Gastroesophageal sphincter (tissue), 4 donors: ENCODE data around the gene NOC2L. TPM values are rescaled to one million over a fixed set of nuclear protein-coding genes. Genes with fewer than 3 reads are reported as not detected.

Experiments
- ATAC-seq: fragments of 150-250 bp; one replicate; pipeline ENCODE4 v1.9.1; 2016; ENCODE audit warnings: mild to moderate bottlenecking, moderate library complexity
- H3K27ac ChIP-seq, 4 donors: fragments of 200-600 bp; sonication (generic) in 3 of 4; 1 replicate in 3 of 4; 2 replicates in 1 of 4; pipeline ENCODE4 v1.5.1; 2016 to 2019
- H3K27me3 ChIP-seq: fragments of 200-600 bp; sonication (generic); one replicate; pipeline ENCODE4 v1.5.1; 2019
- H3K36me3 ChIP-seq, 2 donors: fragments of 200-600 bp; sonication (generic); one replicate each; pipeline ENCODE4 v1.5.1; 2019; ENCODE audit warnings: control low read depth in 1 of 2
- H3K4me1 ChIP-seq, 3 donors: fragments of 200-600 bp; sonication (generic); 1 replicate in 2 of 3; 2 replicates in 1 of 3; pipeline ENCODE4 v1.5.1; 2016 to 2019; ENCODE audit warnings: control low read depth in 2 of 3
- H3K4me3 ChIP-seq, 2 donors: fragments of 200-600 bp; sonication (generic); one replicate each; pipeline ENCODE4 v1.5.1; 2019; ENCODE audit warnings: mild to moderate bottlenecking in 1 of 2, moderate library complexity in 1 of 2
- H3K9me3 ChIP-seq, 3 donors: fragments of 200-600 bp; sonication (generic); one replicate each; pipeline ENCODE4 v1.5.1; 2017 to 2019; ENCODE audit warnings: control low read depth in 2 of 3
- EP300 ChIP-seq: sonication (generic); formaldehyde crosslinking; IDR thresholded peaks from one replicate; pipeline ENCODE4 v1.6.1; 2017; ENCODE audit warnings: antibody characterized with exemption, mild to moderate bottlenecking
- POLR2A ChIP-seq, 2 donors: fragments of 450-650 bp; IDR thresholded peaks; one replicate each; pipeline ENCODE4 v1.6.1; 2017; ENCODE audit warnings: antibody characterized with exemption in 2 of 2, mild to moderate bottlenecking in 2 of 2, moderate library complexity in 1 of 2
- POLR2AphosphoS5 ChIP-seq: sonication (generic); formaldehyde crosslinking; IDR thresholded peaks from one replicate; pipeline ENCODE4 v1.6.1; 2017; ENCODE audit warnings: antibody characterized with exemption
- WGBS, 2 donors: methylation state at CpG; one replicate each; pipeline ENCODE4 v1.1.5; 2018; ENCODE audit warnings: low coverage in 1 of 2; 5-methylcytosine and 5-hydroxymethylcytosine counted together
- total RNA-seq, 4 donors: library from RNA; depleted of rRNA; stranded (reverse); fragments of >200 nt; gene quantifications; one replicate each; pipeline ENCODE4 v1.1.0, GENCODE V29; 2016
- TF ChIP-seq, protein P1 (sequence below), 4 experiments: fragments of 200-600 bp in 2 of 4; fragments of 450-650 bp in 2 of 4; sonication (generic) in 1 of 4; IDR thresholded peaks; one replicate each; pipeline ENCODE4 v1.5.1; 2017 to 2019; ENCODE audit warnings: antibody characterized with exemption in 4 of 4, mild to moderate bottlenecking in 2 of 4, moderate library complexity in 2 of 4

The NOC2L gene
- total RNA-seq, 4 donors from 2014 or later = 36.3 to 54.1 (median 45.2) TPM

DNA sequence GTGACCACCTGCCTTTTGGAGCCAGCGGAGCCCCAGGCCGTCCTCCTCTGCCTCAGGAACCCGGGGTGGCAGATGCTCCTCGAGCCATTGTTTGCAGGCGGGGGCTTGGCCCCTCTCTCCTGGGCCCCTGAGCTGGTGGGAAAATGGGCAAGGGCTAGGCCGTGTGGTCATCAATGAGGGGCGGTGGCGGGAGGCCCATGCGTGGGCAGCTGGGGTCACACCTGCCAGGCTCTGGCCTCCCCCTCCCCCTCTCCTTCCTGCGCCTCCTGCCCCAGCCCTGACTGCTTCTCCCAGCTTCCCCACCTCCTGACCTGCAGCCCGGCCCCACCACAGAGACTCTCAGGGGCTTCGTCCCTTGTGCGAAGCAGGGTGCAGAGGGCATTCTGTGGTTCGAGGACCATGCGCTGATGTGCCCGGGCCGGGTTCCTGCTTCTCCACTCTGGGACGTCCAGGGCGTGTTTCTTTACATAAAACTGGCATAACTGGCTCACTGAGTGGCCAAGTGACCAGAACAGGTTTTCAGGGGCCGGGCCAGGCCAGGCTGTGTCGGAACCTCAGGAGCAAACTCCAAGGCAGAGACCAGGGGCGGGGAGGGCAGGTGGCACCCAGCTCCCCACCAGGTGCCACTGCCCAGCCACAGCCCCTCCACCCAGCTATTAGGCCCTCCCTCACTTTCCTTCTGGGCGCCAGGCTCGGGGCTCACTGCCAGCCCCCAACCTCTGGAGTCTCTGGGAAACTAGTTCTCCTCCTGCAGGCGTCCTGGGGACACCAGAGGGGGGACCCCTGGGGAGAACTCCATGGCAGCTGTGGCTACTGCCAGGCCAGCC is 26.1 kb downstream of the NOC2L start:
- no peaks in the 10 kb centered on the region for H3K36me3 ChIP-seq
- no peak for ATAC-seq
- no peak overlapping the region for H3K27ac ChIP-seq
- H3K4me3 ChIP-seq = no peak overlapping the region
- no peaks in the 10 kb centered on the region for H3K9me3 ChIP-seq
- WGBS, 2 donors = no CpG with 5 or more reads among the region's 25 CpGs
- no peak for TF ChIP-seq EP300
- TF ChIP-seq, protein P1, sequence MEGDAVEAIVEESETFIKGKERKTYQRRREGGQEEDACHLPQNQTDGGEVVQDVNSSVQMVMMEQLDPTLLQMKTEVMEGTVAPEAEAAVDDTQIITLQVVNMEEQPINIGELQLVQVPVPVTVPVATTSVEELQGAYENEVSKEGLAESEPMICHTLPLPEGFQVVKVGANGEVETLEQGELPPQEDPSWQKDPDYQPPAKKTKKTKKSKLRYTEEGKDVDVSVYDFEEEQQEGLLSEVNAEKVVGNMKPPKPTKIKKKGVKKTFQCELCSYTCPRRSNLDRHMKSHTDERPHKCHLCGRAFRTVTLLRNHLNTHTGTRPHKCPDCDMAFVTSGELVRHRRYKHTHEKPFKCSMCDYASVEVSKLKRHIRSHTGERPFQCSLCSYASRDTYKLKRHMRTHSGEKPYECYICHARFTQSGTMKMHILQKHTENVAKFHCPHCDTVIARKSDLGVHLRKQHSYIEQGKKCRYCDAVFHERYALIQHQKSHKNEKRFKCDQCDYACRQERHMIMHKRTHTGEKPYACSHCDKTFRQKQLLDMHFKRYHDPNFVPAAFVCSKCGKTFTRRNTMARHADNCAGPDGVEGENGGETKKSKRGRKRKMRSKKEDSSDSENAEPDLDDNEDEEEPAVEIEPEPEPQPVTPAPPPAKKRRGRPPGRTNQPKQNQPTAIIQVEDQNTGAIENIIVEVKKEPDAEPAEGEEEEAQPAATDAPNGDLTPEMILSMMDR (IDR thresholded peaks at IDR 0.05) = no peak
- peaks cover 90% of the 10 kb centered on the region for H3K27me3 ChIP-seq
- H3K4me1 ChIP-seq = peaks cover 0 to 15% (median 6%) of the 10 kb centered on the region in 3 donors

DNA sequence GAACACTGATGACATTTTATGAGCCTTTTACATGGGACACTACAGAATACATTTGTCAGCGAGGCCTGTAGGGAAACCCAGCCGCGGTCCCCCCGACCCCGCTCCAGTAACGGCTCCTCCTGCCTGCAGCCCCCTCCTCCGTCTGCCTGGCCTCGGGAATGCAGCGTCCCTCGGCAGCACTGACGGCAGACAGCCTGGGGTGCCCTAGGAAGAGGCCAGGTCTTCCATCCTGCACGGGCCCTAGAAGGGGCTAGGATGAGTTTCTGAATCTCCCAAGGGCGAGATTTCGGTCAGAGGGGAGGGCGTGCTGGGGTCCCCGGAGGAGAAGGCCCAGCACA is 26.9 kb downstream of the NOC2L start:
- no CpG with 5 or more reads among the region's 16 CpGs for WGBS, 2 donors
- H3K9me3 ChIP-seq = no peaks in the 10 kb centered on the region
- ATAC-seq = no peak
- peaks cover 0 to 16% (median 6%) of the 10 kb centered on the region in 3 donors for H3K4me1 ChIP-seq
- H3K36me3 ChIP-seq = no peaks in the 10 kb centered on the region
- peaks cover 89% of the 10 kb centered on the region for H3K27me3 ChIP-seq
- no peak overlapping the region for H3K27ac ChIP-seq
- TF ChIP-seq POLR2A (IDR thresholded peaks at IDR 0.05) (no peak), EP300 (no peak), POLR2AphosphoS5 (no peak)
- TF ChIP-seq, protein P1 (IDR thresholded peaks at IDR 0.05) = no peak
- no peak overlapping the region for H3K4me3 ChIP-seq

DNA sequence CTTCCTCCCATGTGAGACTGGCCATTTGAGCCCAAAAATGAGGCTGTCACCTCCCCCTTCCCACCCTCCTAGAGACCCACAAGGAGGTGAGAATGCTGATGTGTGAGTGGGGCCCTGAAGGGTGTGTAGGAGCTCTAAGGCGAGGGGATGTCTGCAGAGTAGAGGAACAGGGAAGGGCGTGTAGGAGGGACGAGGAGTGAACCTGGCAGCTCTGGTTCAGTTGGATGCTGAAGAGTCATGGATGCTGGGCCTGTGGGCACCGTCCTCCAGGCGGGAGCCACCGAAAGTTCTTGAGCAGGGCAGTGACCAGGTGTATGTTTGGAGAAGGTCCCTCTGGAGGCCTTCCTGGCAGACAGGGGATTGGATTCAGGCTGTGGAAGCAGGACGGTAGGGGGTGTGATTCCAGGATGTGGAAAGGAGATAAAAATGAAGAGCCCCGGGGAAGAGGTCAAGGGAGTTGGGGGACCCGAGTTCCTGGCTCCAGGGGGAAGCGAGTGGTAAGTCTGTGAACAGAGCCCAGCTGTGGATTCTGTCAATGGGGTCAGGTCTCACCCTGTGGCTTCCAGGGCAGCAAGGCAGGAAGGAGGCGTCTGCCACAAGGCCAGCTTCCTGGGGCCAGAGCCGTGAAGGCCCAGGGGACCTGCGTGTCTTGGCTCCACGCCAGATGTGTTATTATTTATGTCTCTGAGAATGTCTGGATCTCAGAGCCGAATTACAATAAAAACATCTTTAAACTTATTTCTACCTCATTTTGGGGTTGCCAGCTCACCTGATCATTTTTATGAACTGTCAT is 27.5 kb downstream of the NOC2L start:
- no peak for ATAC-seq
- peaks cover 0 to 22% (median 6%) of the 10 kb centered on the region in 3 donors for H3K4me1 ChIP-seq
- TF ChIP-seq POLR2A (IDR thresholded peaks at IDR 0.05) (no peak), POLR2AphosphoS5 (no peak), EP300 (no peak)
- TF ChIP-seq, protein P1 (IDR thresholded peaks at IDR 0.05) = no peak
- no peak overlapping the region for H3K4me3 ChIP-seq
- H3K9me3 ChIP-seq = no peaks in the 10 kb centered on the region
- H3K27me3 ChIP-seq = peaks cover 89% of the 10 kb centered on the region
- 58 to 67% methylated on average over 8 to 13 of the region's 15 CpGs for WGBS, 2 donors
- H3K27ac ChIP-seq = no peak overlapping the region
- no peaks in the 10 kb centered on the region for H3K36me3 ChIP-seq

DNA sequence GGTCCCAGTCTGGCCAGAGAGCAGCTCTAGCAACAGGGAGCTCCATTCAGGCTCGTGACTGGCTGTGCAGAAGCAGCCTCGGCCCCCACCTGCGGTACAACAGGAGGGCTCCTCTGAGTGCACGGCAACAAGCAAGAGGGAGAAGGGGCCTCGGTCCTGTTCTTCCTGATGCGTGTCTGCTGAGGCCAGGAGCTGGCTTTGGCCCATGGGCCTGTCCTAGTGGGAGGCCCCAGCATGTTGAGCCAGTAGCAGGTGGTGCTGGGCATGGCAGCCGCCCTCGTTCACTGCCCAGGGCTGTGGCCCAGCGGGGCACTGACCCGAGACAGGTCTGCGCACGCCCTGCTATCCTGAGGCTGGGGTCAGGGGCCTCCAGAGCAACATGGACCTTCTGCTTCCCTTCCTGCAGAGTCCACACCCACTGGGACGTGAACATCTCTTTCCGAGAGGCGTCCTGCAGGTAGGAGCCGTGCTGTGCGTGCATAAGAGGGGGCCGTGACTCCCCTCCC is 28.4 kb downstream of the NOC2L start:
- TF ChIP-seq POLR2A (IDR thresholded peaks at IDR 0.05) (no peak), EP300 (no peak), POLR2AphosphoS5 (no peak)
- TF ChIP-seq, protein P1 (IDR thresholded peaks at IDR 0.05) = no peak
- WGBS, 2 donors = 70% methylated on average over 2 of the region's 18 CpGs; no CpG with 5 or more reads in 1 of the 2 donors
- H3K36me3 ChIP-seq = no peaks in the 10 kb centered on the region
- no peak for ATAC-seq
- H3K4me1 ChIP-seq = peaks cover 0 to 25% (median 8%) of the 10 kb centered on the region in 3 donors
- no peak overlapping the region for H3K4me3 ChIP-seq
- H3K27ac ChIP-seq = no peak overlapping the region
- H3K9me3 ChIP-seq = no peaks in the 10 kb centered on the region
- H3K27me3 ChIP-seq = peaks cover 89% of the 10 kb centered on the region
